Non-pigmented ciliary epithelial cell (primary cell): Measurements from ENCODE around the gene DUOXA2.
A peak's percentile ranks its signal among the peaks of the same experiment; 100 is the strongest.

ENCODE experiments used
- DNase-seq: peaks from one replicate; pipeline ENCODE4 v3.0.0-alpha.2; 2010; ENCODE audit warnings: low read depth

DUOXA2 gene

GRCh38 chr15:45136378-45136764 is 22.2 kb downstream of the DUOXA2 start:
- DNase-seq = no peak

DNA sequence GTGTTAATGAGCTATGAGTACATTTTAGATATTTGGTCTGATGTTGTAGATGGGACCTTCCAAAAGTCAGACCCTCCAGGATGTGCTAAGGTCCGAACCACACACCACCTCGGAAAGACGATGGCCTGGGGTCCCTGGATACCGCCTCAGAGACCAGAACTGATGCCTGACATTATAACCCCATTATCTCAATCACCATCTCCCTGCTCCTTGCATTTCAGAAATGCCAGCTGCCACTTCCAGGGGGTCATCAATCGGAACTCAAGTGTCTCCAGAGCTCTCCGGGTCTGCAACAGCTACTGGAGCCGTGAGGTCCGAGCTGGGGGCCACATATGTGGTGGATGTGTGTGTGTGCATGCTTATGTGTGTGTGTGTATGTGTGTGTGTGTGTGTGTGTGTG is 23.6 kb downstream of the DUOXA2 start:
- DNase-seq = no peak

DNA sequence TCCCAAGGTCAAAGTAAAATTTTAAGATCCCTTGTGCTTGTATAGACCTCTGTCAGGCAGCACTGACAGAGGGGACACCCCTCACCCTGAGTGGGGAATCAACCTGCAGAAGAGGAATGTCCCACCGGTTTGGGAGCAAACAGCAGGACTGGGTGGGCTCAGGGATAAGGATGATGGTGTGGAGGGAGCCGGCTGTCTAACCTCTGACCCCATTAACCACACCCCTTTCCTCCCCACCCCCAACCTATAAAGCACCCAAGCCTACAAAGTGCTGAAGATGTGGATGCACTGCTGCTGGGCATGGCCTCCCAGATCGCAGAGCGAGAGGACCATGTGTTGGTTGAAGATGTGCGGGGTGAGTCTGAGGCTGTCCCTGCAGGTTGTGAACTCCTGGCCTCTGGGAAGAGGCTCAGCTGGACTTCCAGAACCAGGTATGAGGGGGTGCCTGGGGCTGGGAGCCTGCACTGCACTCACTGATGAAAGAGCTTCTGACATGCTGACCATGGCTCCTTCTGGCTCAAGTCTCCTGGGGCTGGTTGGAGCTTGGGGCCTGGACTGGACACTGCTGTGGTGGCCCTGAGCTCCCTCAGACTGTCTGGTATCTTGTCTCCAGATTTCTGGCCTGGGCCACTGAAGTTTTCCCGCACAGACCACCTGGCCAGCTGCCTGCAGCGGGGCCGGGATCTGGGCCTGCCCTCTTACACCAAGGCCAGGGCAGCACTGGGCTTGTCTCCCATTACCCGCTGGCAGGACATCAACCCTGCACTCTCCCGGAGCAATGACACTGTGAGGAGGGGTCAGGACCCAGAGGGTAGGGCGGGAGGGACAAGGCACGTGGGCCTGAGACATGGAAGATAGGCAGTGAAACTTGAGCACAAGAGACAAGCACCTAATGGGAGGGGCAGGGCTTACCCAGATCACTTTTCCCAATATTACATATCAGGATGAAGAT is 25.0 kb downstream of the DUOXA2 start:
- no peak for DNase-seq

- no peak for DNase-seq
Measured at GRCh38 chr15:45139770-45140169, 25.6 kb downstream of the DUOXA2 start.

DNA sequence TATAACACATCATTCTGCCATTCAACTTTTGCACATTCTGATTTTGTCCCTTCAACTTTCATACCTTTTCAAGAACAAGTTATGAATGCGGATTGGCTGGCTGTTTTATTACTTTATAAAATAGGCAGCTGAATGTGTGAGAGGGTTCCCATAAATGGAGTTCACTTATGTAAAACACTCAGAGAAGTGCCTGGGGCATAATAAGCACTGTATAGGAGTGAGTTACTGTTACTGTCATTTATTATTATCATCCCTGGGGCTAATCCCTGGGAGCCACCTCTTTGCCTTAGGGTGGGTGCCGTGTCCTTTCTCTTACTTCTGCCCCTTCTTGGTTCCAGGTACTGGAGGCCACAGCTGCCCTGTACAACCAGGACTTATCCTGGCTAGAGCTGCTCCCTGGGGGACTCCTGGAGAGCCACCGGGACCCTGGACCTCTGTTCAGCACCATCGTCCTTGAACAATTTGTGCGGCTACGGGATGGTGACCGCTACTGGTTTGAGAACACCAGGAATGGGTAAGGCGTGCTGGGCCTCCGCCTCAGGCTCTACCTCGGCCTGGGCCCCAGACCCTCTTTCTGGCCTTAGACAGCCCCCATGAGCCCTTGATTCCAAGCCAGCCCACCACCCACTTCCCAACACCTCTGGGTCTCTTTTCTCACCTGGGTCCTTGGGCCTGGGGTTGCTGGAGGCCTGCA is 26.6 kb downstream of the DUOXA2 start:
- DNase-seq = no peak

DNA sequence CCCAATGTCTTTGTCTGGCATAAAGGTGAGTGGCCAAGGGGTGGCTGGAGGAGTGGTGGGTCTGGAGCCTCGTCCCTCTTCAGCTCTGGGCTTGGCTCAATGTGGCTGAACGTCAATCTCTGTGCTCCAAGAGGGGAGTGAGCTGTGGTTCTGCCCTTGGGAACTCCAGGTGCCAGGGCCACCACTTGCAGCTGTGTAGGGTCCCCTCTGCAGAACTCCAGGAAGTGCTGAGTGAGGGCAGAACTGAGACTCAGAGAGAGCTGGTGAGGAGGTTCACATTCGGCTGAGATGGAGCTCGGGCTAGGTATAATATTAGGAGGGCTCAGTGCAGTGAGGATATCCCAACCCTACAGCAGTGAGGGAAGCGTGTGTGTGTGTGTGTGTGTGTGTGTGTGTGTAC is 27.3 kb downstream of the DUOXA2 start:
- DNase-seq = no peak

- no peak for DNase-seq
Measured at GRCh38 chr15:45143056-45143455, 28.9 kb downstream of the DUOXA2 start.

DNA sequence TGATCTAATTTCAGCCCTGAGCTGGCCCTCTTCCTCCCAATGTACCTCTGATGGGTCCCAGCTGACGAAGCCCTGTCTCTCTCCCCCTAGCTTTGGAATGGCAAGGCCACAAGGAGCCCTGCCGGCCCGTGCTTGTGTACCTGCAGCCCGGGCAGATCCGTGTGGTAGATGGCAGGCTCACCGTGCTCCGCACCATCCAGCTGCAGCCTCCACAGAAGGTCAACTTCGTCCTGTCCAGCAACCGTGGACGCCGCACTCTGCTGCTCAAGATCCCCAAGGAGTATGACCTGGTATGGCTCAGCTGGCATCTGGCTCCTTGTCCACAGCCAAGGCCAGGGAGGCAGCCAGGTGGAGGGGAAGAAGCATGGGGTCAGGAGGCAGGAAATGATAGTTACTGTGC is 29.8 kb downstream of the DUOXA2 start:
- no peak for DNase-seq

DNA sequence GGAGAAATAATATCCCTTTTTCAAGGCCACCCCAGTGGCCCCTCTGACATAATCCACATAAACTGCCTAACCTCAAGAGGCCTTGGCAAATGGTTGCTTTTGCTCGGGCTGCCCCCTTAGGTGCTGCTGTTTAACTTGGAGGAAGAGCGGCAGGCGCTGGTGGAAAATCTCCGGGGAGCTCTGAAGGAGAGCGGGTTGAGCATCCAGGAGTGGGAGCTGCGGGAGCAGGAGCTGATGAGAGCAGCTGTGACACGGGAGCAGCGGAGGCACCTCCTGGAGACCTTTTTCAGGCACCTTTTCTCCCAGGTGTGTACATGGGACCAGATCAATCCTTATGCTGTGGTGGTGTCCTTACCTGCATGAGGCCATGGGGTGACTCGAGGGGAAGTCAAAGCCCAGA is 30.6 kb downstream of the DUOXA2 start:
- DNase-seq = no peak

DNA sequence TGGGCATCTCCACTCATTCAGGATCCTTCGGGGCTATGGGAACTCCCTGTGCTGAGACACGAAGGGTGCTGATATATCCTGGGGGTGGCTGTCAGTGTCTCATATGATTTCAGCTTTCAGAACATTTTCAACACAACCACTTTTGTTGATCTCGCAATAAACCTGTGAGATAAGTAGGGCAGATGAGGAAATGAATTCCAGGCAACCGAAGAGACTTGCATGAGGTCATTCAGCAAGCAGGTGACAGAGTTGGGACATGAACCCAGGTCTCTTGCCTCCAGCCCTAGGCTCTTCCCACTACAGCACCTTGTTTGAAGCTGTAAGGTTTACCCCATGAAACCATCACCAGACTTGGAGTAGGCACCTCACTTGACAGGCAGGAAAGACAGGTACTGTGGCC is 32.3 kb downstream of the DUOXA2 start:
- DNase-seq = no peak

GRCh38 chr15:45147606-45148005 is 33.5 kb downstream of the DUOXA2 start:
- no peak for DNase-seq

DNA sequence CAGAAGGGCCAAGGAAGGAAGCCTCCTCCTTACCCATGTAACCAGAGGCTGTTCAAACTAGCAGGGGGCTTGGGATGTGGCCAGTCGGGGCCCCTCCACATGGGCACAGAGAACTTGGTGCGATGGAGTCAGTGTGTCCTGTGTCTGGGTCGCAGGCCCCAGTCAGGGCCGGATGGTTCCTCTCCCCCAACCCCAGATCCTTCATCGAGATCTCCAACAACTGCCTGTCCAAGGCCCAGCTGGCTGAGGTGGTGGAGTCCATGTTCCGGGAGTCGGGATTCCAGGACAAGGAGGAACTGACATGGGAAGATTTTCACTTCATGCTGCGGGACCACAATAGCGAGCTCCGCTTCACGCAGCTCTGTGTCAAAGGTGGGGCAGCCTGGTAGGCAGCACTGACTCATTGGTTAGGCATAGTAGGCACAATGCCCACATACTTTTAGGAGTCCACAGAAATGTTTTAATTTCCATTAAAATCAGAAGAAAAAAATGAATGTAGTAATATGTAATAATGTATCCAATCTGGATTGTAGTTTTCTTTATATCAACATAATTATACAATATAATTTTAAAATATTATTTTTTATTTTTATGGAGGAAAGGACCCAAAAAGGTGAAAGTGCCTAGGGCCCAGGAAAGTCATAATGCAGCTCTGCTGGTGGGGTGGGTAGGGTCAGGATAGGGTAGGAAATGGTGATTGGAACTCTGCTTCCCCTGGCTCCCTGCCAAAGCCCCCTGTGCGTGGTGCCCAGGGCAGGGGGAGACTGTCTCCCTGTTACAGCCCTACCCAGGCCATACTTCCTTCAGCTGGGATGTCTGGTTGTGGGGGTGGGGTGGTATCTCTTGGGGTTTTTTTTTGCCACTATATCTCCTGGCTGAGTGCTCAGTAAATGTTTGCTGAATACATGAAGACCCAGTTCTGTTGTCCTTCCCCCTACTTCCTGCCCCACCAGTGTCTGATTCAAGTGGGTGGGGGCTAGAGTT is 34.2 kb downstream of the DUOXA2 start:
- DNase-seq = no peak

DNA sequence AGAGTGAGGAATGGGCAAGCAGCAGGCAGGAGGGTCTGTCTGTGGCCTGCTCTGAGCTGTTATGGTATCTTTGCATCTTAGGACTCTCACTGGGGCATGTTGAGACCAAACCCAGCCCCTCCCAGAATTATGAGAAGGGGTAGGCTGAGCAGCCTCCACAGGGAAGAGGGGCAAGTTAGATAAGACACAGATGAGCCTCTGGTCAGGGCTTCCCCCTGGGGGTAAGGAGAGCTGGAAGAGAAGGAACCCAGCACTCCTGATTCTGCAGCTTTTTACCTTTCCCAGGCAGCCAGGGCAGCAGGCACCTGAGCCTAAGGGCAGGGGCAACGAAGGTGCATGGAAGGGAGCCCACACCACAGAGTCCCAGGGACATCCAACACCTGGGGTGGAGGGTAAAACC is 34.9 kb downstream of the DUOXA2 start:
- no peak for DNase-seq

- DNase-seq = no peak
Measured at GRCh38 chr15:45150481-45150880, 36.4 kb downstream of the DUOXA2 start.

GRCh38 chr15:45150997-45151396 is 36.9 kb downstream of the DUOXA2 start:
- no peak for DNase-seq

GRCh38 chr15:45151998-45152828 is 38.1 kb downstream of the DUOXA2 start:
- DNase-seq = no peak

GRCh38 chr15:45155739-45156138 is 41.6 kb downstream of the DUOXA2 start:
- DNase-seq = no peak

DNA sequence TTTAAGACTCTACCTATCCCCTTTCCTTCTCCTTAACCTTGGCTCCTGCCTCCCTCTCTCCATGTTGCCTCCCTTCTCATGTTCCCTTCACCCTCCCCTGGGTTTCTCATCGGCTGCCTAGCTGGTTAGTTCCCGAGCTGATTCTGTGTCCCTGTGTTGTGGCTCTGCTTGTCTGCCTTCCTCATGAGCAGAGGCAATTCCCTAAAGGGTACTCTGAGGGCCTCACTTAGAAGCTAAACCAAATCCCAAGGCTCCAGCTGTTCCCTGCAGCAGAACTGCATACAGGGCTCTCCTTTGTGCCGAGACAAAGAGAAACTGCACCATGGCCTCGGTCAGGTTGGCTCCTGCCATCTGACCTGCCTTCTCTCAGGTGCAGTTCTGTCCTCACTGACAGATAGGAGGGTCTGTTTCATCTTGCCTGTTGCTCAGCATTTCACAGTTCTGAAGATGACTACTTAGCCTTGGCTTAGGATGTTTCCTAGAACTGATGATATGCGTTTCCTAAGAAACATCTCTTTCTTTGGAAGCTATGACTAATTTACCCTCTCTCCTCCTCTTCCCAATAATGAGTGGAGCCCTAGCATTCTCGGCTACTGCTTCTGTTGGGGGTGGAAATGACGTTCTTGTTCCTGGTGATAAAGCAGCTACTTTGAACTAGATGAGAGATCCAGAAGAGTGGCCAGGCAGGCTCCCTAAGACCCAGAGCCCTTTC is 42.8 kb downstream of the DUOXA2 start:
- DNase-seq = no peak

DNA sequence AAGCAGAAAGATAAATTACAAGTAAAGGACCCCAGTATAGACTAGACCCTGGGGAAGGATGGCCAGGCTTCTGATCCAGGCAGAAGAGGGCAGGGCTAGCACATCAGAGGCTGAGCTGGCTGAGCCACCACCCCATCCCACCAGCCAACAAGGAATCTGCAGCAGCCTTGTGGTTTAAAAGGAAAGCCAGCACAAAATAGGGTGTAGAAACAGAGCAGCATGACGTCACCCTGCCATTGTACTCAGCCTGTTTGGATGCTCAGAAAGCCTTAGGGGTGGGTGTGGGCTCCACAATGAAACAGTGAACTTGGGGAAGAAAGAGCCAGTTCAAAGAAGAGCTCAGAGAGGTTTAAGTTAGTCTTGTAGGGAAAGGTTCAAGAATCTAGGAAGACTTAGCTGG is 43.8 kb downstream of the DUOXA2 start:
- peak; percentile 43 for DNase-seq

- DNase-seq = no peak
Measured at GRCh38 chr15:45161666-45162065, 47.5 kb downstream of the DUOXA2 start.
